ENCODE measurements around the gene PLEKHA1.

The PLEKHA1 gene

GRCh38 chr10:122348935-122349361, 25.6 kb upstream of the PLEKHA1 start:
- FAIRE-seq (no peak), DNase-seq (ENCODE audit: insufficient read length) (no peak)
- TF ChIP-seq TAF1 (IDR thresholded peaks at IDR 0.05; ENCODE audit: borderline replicate concordance, low read depth, low read length): no peak
- TF ChIP-seq POLR2A (IDR thresholded peaks at IDR 0.05; ENCODE audit: low read depth, low read length): no peak
- TF ChIP-seq POLR2AphosphoS5 (IDR thresholded peaks at IDR 0.05; ENCODE audit: low read depth, low read length): no peak

GRCh38 chr10:122349758-122350369, 24.6 kb upstream of the PLEKHA1 start:
- no peak for TF ChIP-seq POLR2AphosphoS5 (IDR thresholded peaks at IDR 0.05; ENCODE audit: low read depth, low read length)
- DNase-seq (ENCODE audit: insufficient read length): no peak
- FAIRE-seq: no peak

- FAIRE-seq: no peak
- TF ChIP-seq POLR2A (IDR thresholded peaks at IDR 0.05; ENCODE audit: low read depth, low read length): no peak
- no peak for TF ChIP-seq TAF1 (IDR thresholded peaks at IDR 0.05; ENCODE audit: borderline replicate concordance, low read depth, low read length)
- TF ChIP-seq POLR2AphosphoS5 (IDR thresholded peaks at IDR 0.05; ENCODE audit: low read depth, low read length): no peak
- DNase-seq (ENCODE audit: insufficient read length): no peak
These were observed 23.6 kb upstream of the PLEKHA1 start for GRCh38 chr10:122350893-122351292.

GRCh38 chr10:122352817-122353525, 21.5 kb upstream of the PLEKHA1 start:
- TF ChIP-seq POLR2AphosphoS5 (IDR thresholded peaks at IDR 0.05; ENCODE audit: low read depth, low read length) (no peak), POLR2A (IDR thresholded peaks at IDR 0.05; ENCODE audit: low read depth, low read length) (no peak), TAF1 (IDR thresholded peaks at IDR 0.05; ENCODE audit: borderline replicate concordance, low read depth, low read length) (no peak)
- FAIRE-seq (no peak), DNase-seq (ENCODE audit: insufficient read length) (no peak)

- FAIRE-seq (no peak), DNase-seq (ENCODE audit: insufficient read length) (no peak)
- no peak for TF ChIP-seq POLR2A (IDR thresholded peaks at IDR 0.05; ENCODE audit: low read depth, low read length)
- no peak for TF ChIP-seq TAF1 (IDR thresholded peaks at IDR 0.05; ENCODE audit: borderline replicate concordance, low read depth, low read length)
- TF ChIP-seq POLR2AphosphoS5 (IDR thresholded peaks at IDR 0.05; ENCODE audit: low read depth, low read length): no peak
These were observed 20.1 kb upstream of the PLEKHA1 start for GRCh38 chr10:122354383-122354782.

GRCh38 chr10:122357685-122358084, 16.8 kb upstream of the PLEKHA1 start:
- TF ChIP-seq POLR2AphosphoS5 (IDR thresholded peaks at IDR 0.05; ENCODE audit: low read depth, low read length) (no peak), TAF1 (IDR thresholded peaks at IDR 0.05; ENCODE audit: borderline replicate concordance, low read depth, low read length) (no peak), POLR2A (IDR thresholded peaks at IDR 0.05; ENCODE audit: low read depth, low read length) (no peak)
- DNase-seq (ENCODE audit: insufficient read length) (no peak), FAIRE-seq (no peak)

GRCh38 chr10:122359621-122360020, 14.9 kb upstream of the PLEKHA1 start:
- FAIRE-seq (no peak), DNase-seq (ENCODE audit: insufficient read length) (no peak)
- no peak for TF ChIP-seq POLR2AphosphoS5 (IDR thresholded peaks at IDR 0.05; ENCODE audit: low read depth, low read length)
- TF ChIP-seq POLR2A (IDR thresholded peaks at IDR 0.05; ENCODE audit: low read depth, low read length): no peak
- TF ChIP-seq TAF1 (IDR thresholded peaks at IDR 0.05; ENCODE audit: borderline replicate concordance, low read depth, low read length): no peak

GRCh38 chr10:122361046-122361445, 13.5 kb upstream of the PLEKHA1 start:
- DNase-seq (ENCODE audit: insufficient read length) (no peak), FAIRE-seq (no peak)
- TF ChIP-seq POLR2AphosphoS5 (IDR thresholded peaks at IDR 0.05; ENCODE audit: low read depth, low read length) (no peak), TAF1 (IDR thresholded peaks at IDR 0.05; ENCODE audit: borderline replicate concordance, low read depth, low read length) (no peak), POLR2A (IDR thresholded peaks at IDR 0.05; ENCODE audit: low read depth, low read length) (no peak)

- no peak for DNase-seq (ENCODE audit: insufficient read length)
- no peak for TF ChIP-seq POLR2AphosphoS5 (IDR thresholded peaks at IDR 0.05; ENCODE audit: low read depth, low read length)
- TF ChIP-seq POLR2A (IDR thresholded peaks at IDR 0.05; ENCODE audit: low read depth, low read length): no peak
- TF ChIP-seq TAF1 (IDR thresholded peaks at IDR 0.05; ENCODE audit: borderline replicate concordance, low read depth, low read length): no peak
- no peak for FAIRE-seq
These were observed 12.4 kb upstream of the PLEKHA1 start for GRCh38 chr10:122362031-122362592.

GRCh38 chr10:122362621-122363020, 11.9 kb upstream of the PLEKHA1 start:
- DNase-seq (ENCODE audit: insufficient read length) (no peak), FAIRE-seq (no peak)
- TF ChIP-seq POLR2A (IDR thresholded peaks at IDR 0.05; ENCODE audit: low read depth, low read length): no peak
- no peak for TF ChIP-seq POLR2AphosphoS5 (IDR thresholded peaks at IDR 0.05; ENCODE audit: low read depth, low read length)
- no peak for TF ChIP-seq TAF1 (IDR thresholded peaks at IDR 0.05; ENCODE audit: borderline replicate concordance, low read depth, low read length)

- TF ChIP-seq POLR2A (IDR thresholded peaks at IDR 0.05; ENCODE audit: low read depth, low read length) (no peak), TAF1 (IDR thresholded peaks at IDR 0.05; ENCODE audit: borderline replicate concordance, low read depth, low read length) (no peak), POLR2AphosphoS5 (IDR thresholded peaks at IDR 0.05; ENCODE audit: low read depth, low read length) (no peak)
- FAIRE-seq (no peak), DNase-seq (ENCODE audit: insufficient read length) (no peak)
These were observed 11.2 kb upstream of the PLEKHA1 start for GRCh38 chr10:122363311-122363710.

Measured in GM12892 (cell line).